ENCODE data around the gene ANO3. TPM values are rescaled to one million over a fixed set of nuclear protein-coding genes. Genes with fewer than 3 reads are reported as not detected.

ANO3 gene
- total and polyA plus RNA-seq, 4 experiments from 2014 or later, result not detected

- Mint-ChIP-seq H3K27ac (no peak overlapping the region), H3K27me3 (no peaks in the 10 kb centered on the region), H3K4me3 (no peak overlapping the region), H3K9me3 (peaks cover 0 to 4% (median 0%) of the 10 kb centered on the region in 8 donors), H3K4me1 (no peaks in the 10 kb centered on the region), H3K36me3 (no peaks in the 10 kb centered on the region)
- H3K4me1 ChIP-seq (ENCODE audit: insufficient read depth, low read length), result no peaks in the 10 kb centered on the region
- no peak overlapping the region for H3K27ac ChIP-seq (ENCODE audit: low read depth, low read length)
- POLR2A ChIA-PET (ENCODE audit: partially characterized antibody), result no interaction called here
- no peaks in the 10 kb centered on the region for H3K9me3 ChIP-seq (ENCODE audit: control insufficient read depth in 1 of 2, low read length in 2 of 2)
- CTCF ChIA-PET (ENCODE audit: partially characterized antibody), result no interaction called here
- H3K36me3 ChIP-seq (ENCODE audit: insufficient read depth, low read length), result no peaks in the 10 kb centered on the region
- H3K27me3 ChIP-seq (ENCODE audit: insufficient read depth, low read length), result no peaks in the 10 kb centered on the region
- intact Hi-C loops (cut with micrococcal nuclease), result no loop called here
- no peak for DNase-seq
- H3K4me3 ChIP-seq (ENCODE audit: low read length in 2 of 2), result no peak overlapping the region
Observed at GRCh38 chr11:26712497-26712896, 380.6 kb downstream of the ANO3 start.

Other genes with a start within 250 kb of the ANO3 start
- gene MUC15, start 240.1 kb downstream of the ANO3 start, total RNA-seq, result not detected
- not detected for gene MUC15, start 240.1 kb downstream of the ANO3 start, polyA plus RNA-seq

All from CD4-positive, alpha-beta memory T cell (primary cell).